Vagina (tissue), 2 donors: ENCODE data around the gene ZNF428. TPM values are rescaled to one million over a fixed set of nuclear protein-coding genes. Genes with fewer than 3 reads are reported as not detected.

Source experiments
- DNase-seq, 2 donors: peaks; one replicate each; pipeline ENCODE4 v3.0.0-alpha.2; 2017; ENCODE audit errors: extremely low spot score in 2 of 2
- H3K27ac ChIP-seq: fragments of 200-600 bp; sonication (generic); one replicate; pipeline ENCODE4 v1.5.1; 2019
- H3K27me3 ChIP-seq: fragments of 200-600 bp; sonication (generic); one replicate; pipeline ENCODE4 v1.5.1; 2019
- H3K36me3 ChIP-seq, 2 donors: fragments of 200-600 bp; sonication (generic); one replicate each; pipeline ENCODE4 v1.5.1; 2017 to 2019
- H3K4me1 ChIP-seq: fragments of 200-600 bp; sonication (generic); one replicate; pipeline ENCODE4 v1.5.1; 2019
- H3K4me3 ChIP-seq, 2 donors: fragments of 200-600 bp; sonication (generic); 1 replicate in 1 of 2; 2 replicates in 1 of 2; pipeline ENCODE4 v1.5.1; 2016 to 2019
- H3K9me3 ChIP-seq: fragments of 200-600 bp; sonication (generic); one replicate; pipeline ENCODE4 v1.5.1; 2019
- POLR2A ChIP-seq, 2 donors: fragments of 450-650 bp; IDR thresholded peaks; one replicate each; pipeline ENCODE4 v1.6.1; 2017; ENCODE audit warnings: antibody characterized with exemption in 2 of 2, mild to moderate bottlenecking in 2 of 2, moderate library complexity in 2 of 2
- POLR2AphosphoS5 ChIP-seq, 2 donors: sonication (generic); formaldehyde crosslinking; IDR thresholded peaks; one replicate each; pipeline ENCODE4 v1.9.0; 2017; ENCODE audit warnings: antibody characterized with exemption in 2 of 2, mild to moderate bottlenecking in 2 of 2, low read depth in 1 of 2; ENCODE audit not compliant: insufficient read depth in 1 of 2
- intact Hi-C: fragments of 100-400 bp; cut with DNase I; formaldehyde crosslinking; loops from one replicate; pipeline ENCODE4 v1.15.1; 2023
- total RNA-seq: library from RNA; depleted of rRNA; stranded (reverse); fragments of >200 nt; gene quantifications from one replicate; pipeline ENCODE4 v1.2.3, GENCODE V29; 2016
- TF ChIP-seq, protein P1 (sequence below), 3 experiments: fragments of 450-650 bp in 2 of 3; fragments of 200-600 bp in 1 of 3; sonication (generic) in 1 of 3; IDR thresholded peaks; one replicate each; pipeline ENCODE4 v1.5.1; 2017 to 2019; ENCODE audit warnings: antibody characterized with exemption in 3 of 3, mild to moderate bottlenecking in 2 of 3, moderate library complexity in 2 of 3

The ZNF428 gene
- total RNA-seq, 1 donor from 2014 or later: 30.9 TPM

GRCh38 chr19:43611788-43612187, 7.6 kb downstream of the ZNF428 start, which contains the start of gene SRRM5:
TSS of gene SRRM5 (plus strand) at chr19:43612088. CDS start at chr19:43612122, 34 bp downstream.
- no peaks in the 10 kb centered on the region for H3K9me3 ChIP-seq
- TF ChIP-seq, protein P1, sequence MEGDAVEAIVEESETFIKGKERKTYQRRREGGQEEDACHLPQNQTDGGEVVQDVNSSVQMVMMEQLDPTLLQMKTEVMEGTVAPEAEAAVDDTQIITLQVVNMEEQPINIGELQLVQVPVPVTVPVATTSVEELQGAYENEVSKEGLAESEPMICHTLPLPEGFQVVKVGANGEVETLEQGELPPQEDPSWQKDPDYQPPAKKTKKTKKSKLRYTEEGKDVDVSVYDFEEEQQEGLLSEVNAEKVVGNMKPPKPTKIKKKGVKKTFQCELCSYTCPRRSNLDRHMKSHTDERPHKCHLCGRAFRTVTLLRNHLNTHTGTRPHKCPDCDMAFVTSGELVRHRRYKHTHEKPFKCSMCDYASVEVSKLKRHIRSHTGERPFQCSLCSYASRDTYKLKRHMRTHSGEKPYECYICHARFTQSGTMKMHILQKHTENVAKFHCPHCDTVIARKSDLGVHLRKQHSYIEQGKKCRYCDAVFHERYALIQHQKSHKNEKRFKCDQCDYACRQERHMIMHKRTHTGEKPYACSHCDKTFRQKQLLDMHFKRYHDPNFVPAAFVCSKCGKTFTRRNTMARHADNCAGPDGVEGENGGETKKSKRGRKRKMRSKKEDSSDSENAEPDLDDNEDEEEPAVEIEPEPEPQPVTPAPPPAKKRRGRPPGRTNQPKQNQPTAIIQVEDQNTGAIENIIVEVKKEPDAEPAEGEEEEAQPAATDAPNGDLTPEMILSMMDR (IDR thresholded peaks at IDR 0.05): no peak
- TF ChIP-seq POLR2AphosphoS5 (IDR thresholded peaks at IDR 0.05; ENCODE audit: insufficient read depth in 1 of 2, low read depth in 1 of 2) (no peak), POLR2A (IDR thresholded peaks at IDR 0.05) (no peak)
- intact Hi-C loops: no loop called here
- H3K27me3 ChIP-seq: no peaks in the 10 kb centered on the region
- H3K4me1 ChIP-seq: peaks cover 6% of the 10 kb centered on the region
- peaks cover 0 to 15% of the 10 kb centered on the region in 2 donors for H3K36me3 ChIP-seq
- DNase-seq: no peak
- no peak within 1 kb of the TSS for H3K4me3 ChIP-seq
- H3K27ac ChIP-seq: no peak within 1 kb of the TSS

DNA sequence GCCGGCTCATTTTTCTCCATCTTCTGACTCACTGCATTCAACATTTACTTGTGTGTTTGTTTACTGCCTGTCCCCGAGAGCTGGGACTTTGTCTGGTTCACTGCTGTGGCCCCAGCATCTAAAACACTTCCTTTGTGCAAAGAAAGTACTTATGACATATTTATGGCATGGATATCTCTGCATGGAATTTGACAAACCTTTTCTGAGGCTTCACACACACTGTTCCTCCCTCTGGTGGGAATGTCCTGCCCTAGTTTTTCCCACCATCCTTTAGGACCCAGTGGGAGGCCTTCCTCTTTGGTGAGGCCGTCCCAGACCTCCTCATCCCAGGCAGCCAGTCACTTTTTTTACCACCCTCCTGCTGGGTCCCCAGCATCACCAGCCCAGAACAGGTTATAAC, 8.9 kb downstream of the ZNF428 start:
- peaks cover 0 to 17% of the 10 kb centered on the region in 2 donors for H3K36me3 ChIP-seq
- H3K4me3 ChIP-seq: no peak overlapping the region
- H3K27ac ChIP-seq: no peak overlapping the region
- H3K4me1 ChIP-seq: peaks cover 15% of the 10 kb centered on the region
- DNase-seq: no peak
- intact Hi-C loops: no loop called here
- no peaks in the 10 kb centered on the region for H3K9me3 ChIP-seq
- H3K27me3 ChIP-seq: no peaks in the 10 kb centered on the region
- TF ChIP-seq, protein P1 (IDR thresholded peaks at IDR 0.05): no peak
- no peak for TF ChIP-seq POLR2A (IDR thresholded peaks at IDR 0.05)
- TF ChIP-seq POLR2AphosphoS5 (IDR thresholded peaks at IDR 0.05; ENCODE audit: insufficient read depth in 1 of 2, low read depth in 1 of 2): no peak

DNA sequence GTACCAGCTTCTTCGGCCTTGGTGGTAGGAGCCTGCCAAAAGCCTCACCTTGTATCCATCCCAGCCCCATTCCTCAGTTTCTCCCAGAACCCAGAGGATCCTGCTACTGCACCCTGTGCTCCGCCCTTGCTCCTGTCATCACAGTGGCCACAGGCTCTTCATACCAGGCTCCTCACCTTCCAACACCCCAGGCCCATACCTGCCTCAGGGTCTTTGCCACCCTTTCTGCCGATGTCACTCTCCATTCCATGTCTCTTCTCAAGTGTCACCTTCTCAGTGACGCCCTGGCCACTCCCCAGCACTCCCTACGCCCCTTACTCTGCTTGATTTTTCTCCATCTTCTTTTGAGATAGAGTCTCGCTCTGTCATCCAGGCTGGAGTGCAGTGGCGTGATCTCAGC, 9.6 kb downstream of the ZNF428 start:
- Histone ChIP-seq H3K27me3 (no peaks in the 10 kb centered on the region), H3K27ac (no peak overlapping the region), H3K4me1 (peaks cover 15% of the 10 kb centered on the region), H3K36me3 (peaks cover 0 to 17% of the 10 kb centered on the region in 2 donors), H3K9me3 (no peaks in the 10 kb centered on the region), H3K4me3 (no peak overlapping the region)
- no peak for DNase-seq
- TF ChIP-seq POLR2A (IDR thresholded peaks at IDR 0.05) (no peak), POLR2AphosphoS5 (IDR thresholded peaks at IDR 0.05; ENCODE audit: insufficient read depth in 1 of 2, low read depth in 1 of 2) (no peak)
- TF ChIP-seq, protein P1 (IDR thresholded peaks at IDR 0.05): no peak
- intact Hi-C loops: no loop called here

- peaks cover 0 to 8% of the 10 kb centered on the region in 2 donors for H3K36me3 ChIP-seq
- no peaks in the 10 kb centered on the region for H3K9me3 ChIP-seq
- H3K4me1 ChIP-seq: peaks cover 15% of the 10 kb centered on the region
- intact Hi-C loops: no loop called here
- TF ChIP-seq POLR2A (IDR thresholded peaks at IDR 0.05): no peak
- H3K27ac ChIP-seq: no peak overlapping the region
- no peak for DNase-seq
- H3K4me3 ChIP-seq: no peak overlapping the region
- no peaks in the 10 kb centered on the region for H3K27me3 ChIP-seq
Observed at GRCh38 chr19:43607238-43608205, 11.9 kb downstream of the ZNF428 start.

- H3K27me3 ChIP-seq: no peaks in the 10 kb centered on the region
- intact Hi-C loops: no loop called here
- H3K9me3 ChIP-seq: no peaks in the 10 kb centered on the region
- H3K4me3 ChIP-seq: no peak overlapping the region
- peaks cover 0 to 5% of the 10 kb centered on the region in 2 donors for H3K36me3 ChIP-seq
- no peak for TF ChIP-seq POLR2AphosphoS5 (IDR thresholded peaks at IDR 0.05; ENCODE audit: insufficient read depth in 1 of 2, low read depth in 1 of 2)
- TF ChIP-seq, protein P1 (IDR thresholded peaks at IDR 0.05): no peak
- no peak for TF ChIP-seq POLR2A (IDR thresholded peaks at IDR 0.05)
- H3K27ac ChIP-seq: no peak overlapping the region
- peaks cover 15% of the 10 kb centered on the region for H3K4me1 ChIP-seq
- no peak for DNase-seq
Observed at GRCh38 chr19:43606569-43607229, 12.7 kb downstream of the ZNF428 start.
